Stomach (tissue), 4 donors: ENCODE measurements around the gene JAG1.

Experiments used
- CTCF ChIP-seq, 7 experiments: fragments of 450-650 bp in 4 of 7; fragments of 200-600 bp in 3 of 7; sonication (generic) in 3 of 7; IDR thresholded peaks; one replicate each; pipeline ENCODE4 v1.5.1; 2016 to 2019; ENCODE audit warnings: antibody characterized with exemption in 7 of 7, control low read depth in 2 of 7, mild to moderate bottlenecking in 1 of 7
- EP300 ChIP-seq: sonication (generic); formaldehyde crosslinking; IDR thresholded peaks from one replicate; pipeline ENCODE4 v1.6.1; 2017; ENCODE audit warnings: antibody characterized with exemption
- POLR2A ChIP-seq, 4 donors: fragments of 450-650 bp; IDR thresholded peaks; one replicate each; pipeline ENCODE4 v1.6.1; 2016; ENCODE audit warnings: antibody characterized with exemption in 4 of 4, control low read depth in 2 of 4, mild to moderate bottlenecking in 1 of 4, moderate library complexity in 1 of 4
- POLR2AphosphoS5 ChIP-seq, 3 donors: sonication (generic); formaldehyde crosslinking; IDR thresholded peaks; one replicate each; pipeline ENCODE4 v1.6.1; 2016; ENCODE audit warnings: antibody characterized with exemption in 3 of 3

GRCh38 chr20:10721137-10721896 is 47.5 kb upstream of the JAG1 start:
- TF ChIP-seq CTCF (IDR thresholded peaks at IDR 0.05): no peak
- no peak for TF ChIP-seq EP300
- TF ChIP-seq POLR2AphosphoS5 (IDR thresholded peaks at IDR 0.05): no peak
- TF ChIP-seq POLR2A (IDR thresholded peaks at IDR 0.05): no peak
